CD4-positive, alpha-beta T cell (primary cell): ENCODE data around the gene ARNT2. TPM values are rescaled to one million over a fixed set of nuclear protein-coding genes. Genes with fewer than 3 reads are reported as not detected.

Experiments
- ATAC-seq: fragments of 200-7000 bp; cut with Tn5 transposase; one replicate; pipeline ENCODE4 v1.10.0; 2022; ENCODE audit warnings: mild to moderate bottlenecking; ENCODE audit not compliant: poor library complexity
- CTCF ChIA-PET: fragments of 350-600 bp; sonication (Branson Sonifier 250); formaldehyde crosslinking; loops from one replicate; lab custom pipeline; 2021; ENCODE audit warnings: antibody characterized with exemption, inconsistent platforms; lab: Charles Lee
- POLR2A ChIA-PET: fragments of 350-600 bp; sonication (Branson Sonifier 250); formaldehyde crosslinking; loops from one replicate; lab custom pipeline; 2021; ENCODE audit warnings: antibody characterized with exemption, inconsistent platforms; lab: Charles Lee
- DNase-seq, 14 experiments: peaks; one replicate each; pipeline ENCODE4 v3.0.0-alpha.2; 2013 to 2020; ENCODE audit warnings: mixed read lengths in 2 of 14
- H3K27ac ChIP-seq, 2 donors: one replicate each; pipeline versions ENCODE4 v1.5.1 to v1.7.0; 2013; ENCODE audit warnings: low read length in 2 of 2, low read depth in 1 of 2, mild to moderate bottlenecking in 1 of 2
- H3K27me3 ChIP-seq, 2 experiments: 1 replicate in 1 of 2; 2 replicates in 1 of 2; pipeline versions ENCODE4 v1.6.1 to v1.7.0; 2013; ENCODE audit warnings: low read length in 2 of 2, control low read depth in 1 of 2, mild to moderate bottlenecking in 1 of 2, moderate library complexity in 1 of 2; ENCODE audit not compliant: insufficient read depth in 2 of 2, control insufficient read depth in 1 of 2
- H3K36me3 ChIP-seq: one replicate; pipeline ENCODE4 v1.6.1; 2013; ENCODE audit warnings: low read length, control low read depth; ENCODE audit not compliant: insufficient read depth
- H3K4me1 ChIP-seq: one replicate; pipeline ENCODE4 v1.6.1; 2013; ENCODE audit warnings: low read length, control low read depth; ENCODE audit not compliant: insufficient read depth
- H3K4me3 ChIP-seq: one replicate; pipeline ENCODE4 v1.5.1; 2013; ENCODE audit warnings: mild to moderate bottlenecking, low read length, moderate library complexity
- H3K9me3 ChIP-seq, 2 experiments: 1 replicate in 1 of 2; 2 replicates in 1 of 2; pipeline versions ENCODE4 v1.6.1 to v1.7.0; 2013; ENCODE audit warnings: low read length in 2 of 2, mild to moderate bottlenecking in 2 of 2, control low read depth in 1 of 2, moderate library complexity in 1 of 2; ENCODE audit not compliant: control insufficient read depth in 1 of 2, insufficient read depth in 1 of 2
- H3K27ac Mint-ChIP-seq: one replicate; pipeline ENCODE4 v1.8.0; 2020; ENCODE audit warnings: mixed read lengths
- H3K27me3 Mint-ChIP-seq: one replicate; pipeline ENCODE4 v1.8.0; 2021; ENCODE audit warnings: mixed read lengths
- H3K36me3 Mint-ChIP-seq: one replicate; pipeline ENCODE4 v1.8.0; 2021; ENCODE audit warnings: low read depth, mixed read lengths
- H3K4me1 Mint-ChIP-seq: one replicate; pipeline ENCODE4 v1.8.0; 2021; ENCODE audit warnings: low read depth, mixed read lengths
- H3K4me3 Mint-ChIP-seq: one replicate; pipeline ENCODE4 v1.8.0; 2020; ENCODE audit warnings: mild to moderate bottlenecking, mixed read lengths
- H3K9me3 Mint-ChIP-seq: one replicate; pipeline ENCODE4 v1.8.0; 2020; ENCODE audit warnings: mixed read lengths
- intact Hi-C, 2 experiments: fragments of 100-400 bp; cut with DNase I in 1 of 2; cut with micrococcal nuclease in 1 of 2; formaldehyde crosslinking; loops; one replicate each; pipeline versions ENCODE4 v1.15.1 to v1.9.0; 2023 to 2025; cut with DNase I, micrococcal nuclease
- total RNA-seq, 174 experiments: library from RNA in 2 of 174; stranded (reverse) in 2 of 174; gene quantifications; one replicate each; pipeline ENCODE4 v1.2.3 and lab custom pipeline; 2021 to 2026
- TF ChIP-seq, protein P1 (sequence below): fragments of 200-600 bp; IDR thresholded peaks from one replicate; pipeline ENCODE4 v1.8.0; 2022; ENCODE audit warnings: antibody characterized with exemption, mild to moderate bottlenecking

Gene ARNT2
- total RNA-seq, 2 experiments from 2014 or later: not detected

- ChIA-PET CTCF (interaction anchor here (1.2 to 3.6 kb wide), 4 partner anchors 9 to 810 kb away, joined by 5 to 11 read pairs (median 9); no protein-coding TSS in a partner anchor), POLR2A (no interaction called here)
- Mint-ChIP-seq H3K27me3 (peaks cover 23% of the 10 kb centered on the region), H3K27ac (no peak overlapping the region), H3K9me3 (no peaks in the 10 kb centered on the region), H3K4me1 (peaks cover 7% of the 10 kb centered on the region), H3K4me3 (no peak overlapping the region), H3K36me3 (no peaks in the 10 kb centered on the region)
- peak; percentile 17 to 81 (median 31) for DNase-seq
- H3K9me3 ChIP-seq: no peaks in the 10 kb centered on the region
- intact Hi-C loops: loop anchor here (1.0 to 5.0 kb wide), 4 partner anchors 320 to 810 kb away; no protein-coding TSS in a partner anchor
- peaks cover 0 to 11% of the 10 kb centered on the region in 2 experiments for H3K27me3 ChIP-seq
- TF ChIP-seq, protein P1, sequence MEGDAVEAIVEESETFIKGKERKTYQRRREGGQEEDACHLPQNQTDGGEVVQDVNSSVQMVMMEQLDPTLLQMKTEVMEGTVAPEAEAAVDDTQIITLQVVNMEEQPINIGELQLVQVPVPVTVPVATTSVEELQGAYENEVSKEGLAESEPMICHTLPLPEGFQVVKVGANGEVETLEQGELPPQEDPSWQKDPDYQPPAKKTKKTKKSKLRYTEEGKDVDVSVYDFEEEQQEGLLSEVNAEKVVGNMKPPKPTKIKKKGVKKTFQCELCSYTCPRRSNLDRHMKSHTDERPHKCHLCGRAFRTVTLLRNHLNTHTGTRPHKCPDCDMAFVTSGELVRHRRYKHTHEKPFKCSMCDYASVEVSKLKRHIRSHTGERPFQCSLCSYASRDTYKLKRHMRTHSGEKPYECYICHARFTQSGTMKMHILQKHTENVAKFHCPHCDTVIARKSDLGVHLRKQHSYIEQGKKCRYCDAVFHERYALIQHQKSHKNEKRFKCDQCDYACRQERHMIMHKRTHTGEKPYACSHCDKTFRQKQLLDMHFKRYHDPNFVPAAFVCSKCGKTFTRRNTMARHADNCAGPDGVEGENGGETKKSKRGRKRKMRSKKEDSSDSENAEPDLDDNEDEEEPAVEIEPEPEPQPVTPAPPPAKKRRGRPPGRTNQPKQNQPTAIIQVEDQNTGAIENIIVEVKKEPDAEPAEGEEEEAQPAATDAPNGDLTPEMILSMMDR: peak; percentile 83
- no peaks in the 10 kb centered on the region for H3K36me3 ChIP-seq
- no peak overlapping the region for H3K27ac ChIP-seq
- H3K4me1 ChIP-seq: peaks cover 2% of the 10 kb centered on the region
- ATAC-seq: peak; percentile 64
- H3K4me3 ChIP-seq: no peak overlapping the region
These were observed 51.7 kb downstream of the ARNT2 start for GRCh38 chr15:80455668-80456442.

- no peak overlapping the region for H3K4me3 Mint-ChIP-seq
- Histone ChIP-seq H3K36me3 (no peaks in the 10 kb centered on the region), H3K4me1 (peaks cover 2% of the 10 kb centered on the region), H3K4me3 (no peak overlapping the region), H3K27me3 (peaks cover 0 to 11% of the 10 kb centered on the region in 2 experiments), H3K27ac (no peak overlapping the region), H3K9me3 (no peaks in the 10 kb centered on the region)
- intact Hi-C loops: loop anchor here in 1 of 2 experiments (1.0 to 5.0 kb wide), 2 partner anchors 513 to 650 kb away; no protein-coding TSS in a partner anchor
- peaks cover 23% of the 10 kb centered on the region for H3K27me3 Mint-ChIP-seq
- ChIA-PET CTCF (interaction anchor here (1.8 to 3.6 kb wide), 3 partner anchors 319 to 809 kb away, joined by 7 to 11 read pairs (median 11); no protein-coding TSS in a partner anchor), POLR2A (no interaction called here)
- no peaks in the 10 kb centered on the region for H3K9me3 Mint-ChIP-seq
- TF ChIP-seq, protein P1: no peak
- ATAC-seq (no peak), DNase-seq (no peak)
- H3K27ac Mint-ChIP-seq: no peak overlapping the region
- H3K36me3 Mint-ChIP-seq: no peaks in the 10 kb centered on the region
- peaks cover 7% of the 10 kb centered on the region for H3K4me1 Mint-ChIP-seq
These were observed 52.6 kb downstream of the ARNT2 start for GRCh38 chr15:80456517-80457492.

GRCh38 chr15:80457896-80458295, 53.7 kb downstream of the ARNT2 start:
- Mint-ChIP-seq H3K4me1 (peaks cover 7% of the 10 kb centered on the region), H3K36me3 (no peaks in the 10 kb centered on the region), H3K27ac (no peak overlapping the region), H3K27me3 (peaks cover 20% of the 10 kb centered on the region), H3K9me3 (no peaks in the 10 kb centered on the region), H3K4me3 (no peak overlapping the region)
- ATAC-seq (no peak), DNase-seq (no peak)
- Histone ChIP-seq H3K27me3 (peaks cover 0 to 11% of the 10 kb centered on the region in 2 experiments), H3K36me3 (no peaks in the 10 kb centered on the region), H3K4me1 (peaks cover 2% of the 10 kb centered on the region), H3K27ac (no peak overlapping the region), H3K4me3 (no peak overlapping the region), H3K9me3 (no peaks in the 10 kb centered on the region)
- CTCF ChIA-PET: interaction anchor here (3.6 kb wide), 1 partner anchor 318 kb away, joined by 11 read pairs; no protein-coding TSS in a partner anchor
- TF ChIP-seq, protein P1: no peak
- POLR2A ChIA-PET: no interaction called here
- intact Hi-C loops: loop anchor here in 1 of 2 experiments (5.0 kb wide), 1 partner anchor 649 kb away; no protein-coding TSS in a partner anchor
